HepG2 (cell line): ENCODE results near the gene SMIM20. TPM values are rescaled to one million over a fixed set of nuclear protein-coding genes. Genes with fewer than 3 reads are reported as not detected.

ENCODE experiments used
- HOXA3 ChIP-seq: sonication (generic); formaldehyde crosslinking; IDR thresholded peaks from 2 replicates; pipeline ENCODE4 v1.5.0; 2020; ENCODE audit warnings: missing genetic modification reagents
- MAFF ChIP-seq: IDR thresholded peaks from 2 replicates; pipeline ENCODE4 v1.6.1; 2011; ENCODE audit warnings: low read depth, low read length, improper control_type of control experiment
- RNF2 ChIP-seq: fragments of 450-650 bp; conservative IDR thresholded peaks from 2 replicates; pipeline ENCODE4 v1.6.1; 2016; ENCODE audit warnings: low read depth
- SSRP1 ChIP-seq: IDR thresholded peaks from 2 replicates; pipeline ENCODE4 v1.6.1; 2016; ENCODE audit warnings: control low read depth
- TBX2 ChIP-seq: sonication (generic); formaldehyde crosslinking; IDR thresholded peaks from 2 replicates; pipeline ENCODE4 v1.5.0; 2020; ENCODE audit warnings: missing genetic modification reagents, mild to moderate bottlenecking, borderline replicate concordance
- ZEB1 ChIP-seq: IDR thresholded peaks from 2 replicates; pipeline ENCODE4 v1.6.1; 2012; ENCODE audit warnings: mild to moderate bottlenecking, low read depth, inconsistent platforms; ENCODE audit not compliant: insufficient replicate concordance
- polyA plus RNA-seq, 8 experiments: library from polyadenylated mRNA; depleted of rRNA in 3 of 8; stranded (reverse) in 7 of 8; unstranded in 1 of 8; fragments of >200 nt; fragmentation: Illumina TruSeq in 4 of 8; extraction: Trizol in 4 of 8; gene quantifications; 2 replicates each; pipeline versions ENCODE4 v1.2.1 to v1.2.3, GENCODE V29; 2011 to 2016; ENCODE audit warnings: low read depth in 4 of 8, missing spikeins in 1 of 8, mixed read lengths in 1 of 8; ENCODE audit not compliant: insufficient read depth in 1 of 8
- total RNA-seq, 5 experiments: library from RNA; depleted of rRNA; stranded (reverse); fragments of >200 nt; fragmentation: Illumina TruSeq; extraction: Trizol; gene quantifications; 2 replicates each; pipeline ENCODE4 v1.2.3, GENCODE V29; 2016; ENCODE audit warnings: low read depth in 1 of 5
- TF ChIP-seq, protein P1 (sequence below): sonication (generic); formaldehyde crosslinking; IDR thresholded peaks from 2 replicates; pipeline ENCODE4 v1.4.0; 2020; ENCODE audit warnings: missing genetic modification reagents
- TF ChIP-seq, protein P2 (sequence below): sonication (generic); formaldehyde crosslinking; IDR thresholded peaks from 2 replicates; pipeline ENCODE4 v1.4.0; 2020; ENCODE audit warnings: mild to moderate bottlenecking, low read depth, missing genetic modification reagents
- TF ChIP-seq, protein P3 (sequence below): sonication (generic); formaldehyde crosslinking; IDR thresholded peaks from 2 replicates; pipeline ENCODE4 v1.5.0; 2020; ENCODE audit warnings: missing genetic modification reagents
- TF ChIP-seq, protein P4 (sequence below): sonication (generic); formaldehyde crosslinking; IDR thresholded peaks from 2 replicates; pipeline ENCODE4 v1.5.0; 2020; ENCODE audit warnings: mild to moderate bottlenecking, missing genetic modification reagents, borderline replicate concordance
- TF ChIP-seq, protein P5 (sequence below): sonication (generic); formaldehyde crosslinking; IDR thresholded peaks from 2 replicates; pipeline ENCODE4 v1.4.0; 2020; ENCODE audit warnings: missing genetic modification reagents
- TF ChIP-seq, protein P6 (sequence below), 2 experiments: sonication (generic) in 1 of 2; formaldehyde crosslinking in 1 of 2; IDR thresholded peaks; 2 replicates each; pipeline versions ENCODE4 v1.5.1 to v1.6.1; 2011 to 2020; ENCODE audit warnings: borderline replicate concordance in 1 of 2, low read depth in 1 of 2, low read length in 1 of 2, mild to moderate bottlenecking in 1 of 2, missing genetic modification reagents in 1 of 2, moderate library complexity in 1 of 2

The SMIM20 gene
- total and polyA plus RNA-seq, 2 of the 13 experiments (the other 11 are each of a cell fraction or from before 2014, with no cell fraction given), result 26.3 to 30.2 TPM

DNA sequence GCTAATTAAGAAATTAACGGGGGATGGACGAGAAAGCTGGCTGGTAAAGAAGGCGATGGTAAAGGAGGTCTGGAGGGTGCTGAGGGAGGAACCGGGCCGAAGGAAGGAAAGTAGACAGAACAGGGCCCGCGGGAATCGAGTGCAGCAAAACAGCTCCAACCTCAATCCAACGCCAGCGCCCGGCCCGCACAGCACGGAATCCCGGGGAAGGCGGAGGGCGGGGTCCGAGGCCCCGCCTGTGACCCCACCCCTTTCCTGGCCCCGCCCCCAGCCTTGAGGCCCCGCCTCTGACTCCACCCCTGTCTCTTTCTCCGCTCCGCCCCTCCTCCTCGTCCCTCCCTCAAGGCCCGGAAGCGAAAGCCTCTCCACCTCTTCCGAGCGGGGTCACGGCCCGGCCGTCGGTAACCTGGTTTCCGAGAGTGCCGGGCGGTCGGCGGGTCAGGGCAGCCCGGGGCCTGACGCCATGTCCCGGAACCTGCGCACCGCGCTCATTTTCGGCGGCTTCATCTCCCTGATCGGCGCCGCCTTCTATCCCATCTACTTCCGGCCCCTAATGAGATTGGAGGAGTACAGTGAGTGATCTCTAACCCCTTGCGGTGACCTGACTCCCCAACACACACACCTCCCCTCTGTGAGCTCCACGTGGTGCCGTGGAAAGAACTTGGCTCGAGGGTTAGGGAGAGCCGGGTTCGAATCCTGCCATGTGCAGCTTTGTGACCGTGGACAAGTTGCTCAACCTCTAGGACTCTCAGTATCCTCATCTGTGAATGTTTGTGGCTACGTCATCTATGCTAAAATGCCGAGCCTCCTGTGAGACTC lies at the start of gene SMIM20 (continued):
- TF ChIP-seq, protein P1, sequence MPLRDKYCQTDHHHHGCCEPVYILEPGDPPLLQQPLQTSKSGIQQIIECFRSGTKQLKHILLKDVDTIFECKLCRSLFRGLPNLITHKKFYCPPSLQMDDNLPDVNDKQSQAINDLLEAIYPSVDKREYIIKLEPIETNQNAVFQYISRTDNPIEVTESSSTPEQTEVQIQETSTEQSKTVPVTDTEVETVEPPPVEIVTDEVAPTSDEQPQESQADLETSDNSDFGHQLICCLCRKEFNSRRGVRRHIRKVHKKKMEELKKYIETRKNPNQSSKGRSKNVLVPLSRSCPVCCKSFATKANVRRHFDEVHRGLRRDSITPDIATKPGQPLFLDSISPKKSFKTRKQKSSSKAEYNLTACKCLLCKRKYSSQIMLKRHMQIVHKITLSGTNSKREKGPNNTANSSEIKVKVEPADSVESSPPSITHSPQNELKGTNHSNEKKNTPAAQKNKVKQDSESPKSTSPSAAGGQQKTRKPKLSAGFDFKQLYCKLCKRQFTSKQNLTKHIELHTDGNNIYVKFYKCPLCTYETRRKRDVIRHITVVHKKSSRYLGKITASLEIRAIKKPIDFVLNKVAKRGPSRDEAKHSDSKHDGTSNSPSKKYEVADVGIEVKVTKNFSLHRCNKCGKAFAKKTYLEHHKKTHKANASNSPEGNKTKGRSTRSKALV, result peak; percentile 37; the same call in 1 of the 2 replicates
- TF ChIP-seq, protein P2, sequence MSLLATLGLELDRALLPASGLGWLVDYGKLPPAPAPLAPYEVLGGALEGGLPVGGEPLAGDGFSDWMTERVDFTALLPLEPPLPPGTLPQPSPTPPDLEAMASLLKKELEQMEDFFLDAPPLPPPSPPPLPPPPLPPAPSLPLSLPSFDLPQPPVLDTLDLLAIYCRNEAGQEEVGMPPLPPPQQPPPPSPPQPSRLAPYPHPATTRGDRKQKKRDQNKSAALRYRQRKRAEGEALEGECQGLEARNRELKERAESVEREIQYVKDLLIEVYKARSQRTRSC (CRISPR knock-in tag), result 0 out of 2 replicates have a peak, but pooled peaks have one; percentile 21
- peak; percentile 65; the same call in 1 of the 2 replicates for TF ChIP-seq TBX2 (CRISPR knock-in tag)
- peak; percentile 83; the same call in 1 of the 2 replicates for TF ChIP-seq RNF2
- TF ChIP-seq, protein P3, sequence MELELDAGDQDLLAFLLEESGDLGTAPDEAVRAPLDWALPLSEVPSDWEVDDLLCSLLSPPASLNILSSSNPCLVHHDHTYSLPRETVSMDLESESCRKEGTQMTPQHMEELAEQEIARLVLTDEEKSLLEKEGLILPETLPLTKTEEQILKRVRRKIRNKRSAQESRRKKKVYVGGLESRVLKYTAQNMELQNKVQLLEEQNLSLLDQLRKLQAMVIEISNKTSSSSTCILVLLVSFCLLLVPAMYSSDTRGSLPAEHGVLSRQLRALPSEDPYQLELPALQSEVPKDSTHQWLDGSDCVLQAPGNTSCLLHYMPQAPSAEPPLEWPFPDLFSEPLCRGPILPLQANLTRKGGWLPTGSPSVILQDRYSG (CRISPR knock-in tag), result 0 out of 2 replicates have a peak, but pooled peaks have one; percentile 24
- TF ChIP-seq, protein P4, sequence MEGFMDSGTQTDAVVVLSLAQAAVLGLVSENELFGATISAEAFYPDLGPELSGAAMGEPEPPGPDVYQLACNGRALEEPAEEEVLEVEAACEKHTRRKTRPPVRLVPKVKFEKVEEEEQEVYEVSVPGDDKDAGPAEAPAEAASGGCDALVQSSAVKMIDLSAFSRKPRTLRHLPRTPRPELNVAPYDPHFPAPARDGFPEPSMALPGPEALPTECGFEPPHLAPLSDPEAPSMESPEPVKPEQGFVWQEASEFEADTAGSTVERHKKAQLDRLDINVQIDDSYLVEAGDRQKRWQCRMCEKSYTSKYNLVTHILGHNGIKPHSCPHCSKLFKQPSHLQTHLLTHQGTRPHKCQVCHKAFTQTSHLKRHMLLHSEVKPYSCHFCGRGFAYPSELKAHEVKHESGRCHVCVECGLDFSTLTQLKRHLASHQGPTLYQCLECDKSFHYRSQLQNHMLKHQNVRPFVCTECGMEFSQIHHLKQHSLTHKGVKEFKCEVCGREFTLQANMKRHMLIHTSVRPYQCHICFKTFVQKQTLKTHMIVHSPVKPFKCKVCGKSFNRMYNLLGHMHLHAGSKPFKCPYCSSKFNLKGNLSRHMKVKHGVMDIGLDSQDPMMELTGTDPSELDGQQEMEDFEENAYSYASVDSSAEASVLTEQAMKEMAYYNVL (CRISPR knock-in tag), result peak; percentile 27; the same call in 1 of the 2 replicates
- TF ChIP-seq, protein P5, sequence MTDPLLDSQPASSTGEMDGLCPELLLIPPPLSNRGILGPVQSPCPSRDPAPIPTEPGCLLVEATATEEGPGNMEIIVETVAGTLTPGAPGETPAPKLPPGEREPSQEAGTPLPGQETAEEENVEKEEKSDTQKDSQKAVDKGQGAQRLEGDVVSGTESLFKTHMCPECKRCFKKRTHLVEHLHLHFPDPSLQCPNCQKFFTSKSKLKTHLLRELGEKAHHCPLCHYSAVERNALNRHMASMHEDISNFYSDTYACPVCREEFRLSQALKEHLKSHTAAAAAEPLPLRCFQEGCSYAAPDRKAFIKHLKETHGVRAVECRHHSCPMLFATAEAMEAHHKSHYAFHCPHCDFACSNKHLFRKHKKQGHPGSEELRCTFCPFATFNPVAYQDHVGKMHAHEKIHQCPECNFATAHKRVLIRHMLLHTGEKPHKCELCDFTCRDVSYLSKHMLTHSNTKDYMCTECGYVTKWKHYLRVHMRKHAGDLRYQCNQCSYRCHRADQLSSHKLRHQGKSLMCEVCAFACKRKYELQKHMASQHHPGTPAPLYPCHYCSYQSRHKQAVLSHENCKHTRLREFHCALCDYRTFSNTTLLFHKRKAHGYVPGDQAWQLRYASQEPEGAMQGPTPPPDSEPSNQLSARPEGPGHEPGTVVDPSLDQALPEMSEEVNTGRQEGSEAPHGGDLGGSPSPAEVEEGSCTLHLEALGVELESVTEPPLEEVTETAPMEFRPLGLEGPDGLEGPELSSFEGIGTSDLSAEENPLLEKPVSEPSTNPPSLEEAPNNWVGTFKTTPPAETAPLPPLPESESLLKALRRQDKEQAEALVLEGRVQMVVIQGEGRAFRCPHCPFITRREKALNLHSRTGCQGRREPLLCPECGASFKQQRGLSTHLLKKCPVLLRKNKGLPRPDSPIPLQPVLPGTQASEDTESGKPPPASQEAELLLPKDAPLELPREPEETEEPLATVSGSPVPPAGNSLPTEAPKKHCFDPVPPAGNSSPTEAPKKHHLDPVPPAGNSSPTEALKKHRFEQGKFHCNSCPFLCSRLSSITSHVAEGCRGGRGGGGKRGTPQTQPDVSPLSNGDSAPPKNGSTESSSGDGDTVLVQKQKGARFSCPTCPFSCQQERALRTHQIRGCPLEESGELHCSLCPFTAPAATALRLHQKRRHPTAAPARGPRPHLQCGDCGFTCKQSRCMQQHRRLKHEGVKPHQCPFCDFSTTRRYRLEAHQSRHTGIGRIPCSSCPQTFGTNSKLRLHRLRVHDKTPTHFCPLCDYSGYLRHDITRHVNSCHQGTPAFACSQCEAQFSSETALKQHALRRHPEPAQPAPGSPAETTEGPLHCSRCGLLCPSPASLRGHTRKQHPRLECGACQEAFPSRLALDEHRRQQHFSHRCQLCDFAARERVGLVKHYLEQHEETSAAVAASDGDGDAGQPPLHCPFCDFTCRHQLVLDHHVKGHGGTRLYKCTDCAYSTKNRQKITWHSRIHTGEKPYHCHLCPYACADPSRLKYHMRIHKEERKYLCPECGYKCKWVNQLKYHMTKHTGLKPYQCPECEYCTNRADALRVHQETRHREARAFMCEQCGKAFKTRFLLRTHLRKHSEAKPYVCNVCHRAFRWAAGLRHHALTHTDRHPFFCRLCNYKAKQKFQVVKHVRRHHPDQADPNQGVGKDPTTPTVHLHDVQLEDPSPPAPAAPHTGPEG, result 0 out of 2 replicates have a peak, but pooled peaks have one; percentile 14
- no peak for TF ChIP-seq MAFF
- TF ChIP-seq, protein P6, sequence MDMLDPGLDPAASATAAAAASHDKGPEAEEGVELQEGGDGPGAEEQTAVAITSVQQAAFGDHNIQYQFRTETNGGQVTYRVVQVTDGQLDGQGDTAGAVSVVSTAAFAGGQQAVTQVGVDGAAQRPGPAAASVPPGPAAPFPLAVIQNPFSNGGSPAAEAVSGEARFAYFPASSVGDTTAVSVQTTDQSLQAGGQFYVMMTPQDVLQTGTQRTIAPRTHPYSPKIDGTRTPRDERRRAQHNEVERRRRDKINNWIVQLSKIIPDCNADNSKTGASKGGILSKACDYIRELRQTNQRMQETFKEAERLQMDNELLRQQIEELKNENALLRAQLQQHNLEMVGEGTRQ (IDR thresholded peaks at IDR 0.05; ENCODE audit: low read depth, low read length), result peak; percentile 66; the same call in 1 of the 2 replicates
- TF ChIP-seq, protein P6 (CRISPR knock-in tag; IDR thresholded peaks at IDR 0.05; ENCODE audit: borderline replicate concordance), result no peak; the same call in 1 of the 2 replicates
- TF ChIP-seq SSRP1 (CRISPR knock-in tag), result peak; percentile 91; the same call in 1 of the 2 replicates
- TF ChIP-seq HOXA3 (CRISPR knock-in tag), result peak; percentile 79
- TF ChIP-seq ZEB1, result peak; percentile 26
